Activated CD8-positive, alpha-beta T cell treated with anti-CD3 and anti-CD28 coated beads for 36 hours (primary cell): ENCODE data around the gene OFD1. TPM values are rescaled to one million over a fixed set of nuclear protein-coding genes. Genes with fewer than 3 reads are reported as not detected.

Experiments
- ATAC-seq: fragments of 200-7000 bp; cut with Tn5 transposase; one replicate; pipeline ENCODE4 v1.10.0; 2021; ENCODE audit warnings: mild to moderate bottlenecking, moderate library complexity
- CTCF ChIA-PET: fragments of 350-600 bp; sonication (Branson Sonifier 250); formaldehyde crosslinking; loops from one replicate; lab custom pipeline; 2021; ENCODE audit warnings: antibody characterized with exemption; lab: Charles Lee
- POLR2A ChIA-PET: fragments of 350-600 bp; sonication (Branson Sonifier 250); formaldehyde crosslinking; loops from one replicate; lab custom pipeline; 2021; ENCODE audit warnings: antibody characterized with exemption; lab: Charles Lee
- DNase-seq: peaks from one replicate; pipeline ENCODE4 v3.0.0-alpha.2; 2020
- H3K27ac Mint-ChIP-seq: one replicate; pipeline ENCODE4 v1.8.0; 2021; ENCODE audit warnings: mild to moderate bottlenecking, mixed read lengths
- H3K27me3 Mint-ChIP-seq: one replicate; pipeline ENCODE4 v1.8.0; 2021; ENCODE audit warnings: mixed read lengths
- H3K36me3 Mint-ChIP-seq: one replicate; pipeline ENCODE4 v1.8.0; 2021; ENCODE audit warnings: low read depth, mixed read lengths
- H3K4me1 Mint-ChIP-seq: one replicate; pipeline ENCODE4 v1.8.0; 2021; ENCODE audit warnings: low read depth, mixed read lengths
- H3K4me3 Mint-ChIP-seq: one replicate; pipeline ENCODE4 v1.8.0; 2021; ENCODE audit warnings: mild to moderate bottlenecking, moderate library complexity, mixed read lengths
- H3K9me3 Mint-ChIP-seq: one replicate; pipeline ENCODE4 v1.8.0; 2021; ENCODE audit warnings: mixed read lengths
- CTCF ChIP-seq: fragments of 200-600 bp; IDR thresholded peaks from one replicate; pipeline ENCODE4 v1.8.0; 2022; ENCODE audit warnings: antibody characterized with exemption, mild to moderate bottlenecking
- intact Hi-C: fragments of 100-400 bp; cut with micrococcal nuclease; formaldehyde crosslinking; loops from one replicate; pipeline ENCODE4 v1.10.0; 2022
- total RNA-seq, 2 experiments: library from RNA; stranded (reverse); gene quantifications; one replicate each; pipeline ENCODE4 v1.2.3, GENCODE V29; 2021

OFD1 gene
- total RNA-seq, 2 experiments from 2014 or later = 32.4 to 34.5 TPM

GRCh38 chrX:13752646-13753045 lies 18.1 kb downstream of the OFD1 start:
- peak overlapping the region; percentile 62 for H3K27ac Mint-ChIP-seq
- POLR2A ChIA-PET = interaction anchor here (0.9 kb wide), 1 partner anchor 277 kb away, joined by 3 read pairs; the partner anchor contains the start of gene GEMIN8

GRCh38 chrX:13754765-13755164 lies 20.2 kb downstream of the OFD1 start:
- no peak overlapping the region for H3K4me3 Mint-ChIP-seq
- H3K27ac Mint-ChIP-seq = peak overlapping the region; percentile 38
- CTCF ChIA-PET = interaction anchor here (1.4 kb wide), 1 partner anchor 8 kb away, joined by 3 read pairs; no protein-coding TSS in a partner anchor
- no peak for TF ChIP-seq CTCF
- H3K9me3 Mint-ChIP-seq = no peaks in the 10 kb centered on the region
- no peaks in the 10 kb centered on the region for H3K27me3 Mint-ChIP-seq
- POLR2A ChIA-PET = interaction anchor here (1.2 kb wide), 1 partner anchor 102 kb away, joined by 5 read pairs; the partner anchor contains the start of gene TCEANC
- intact Hi-C loops = loop anchor here (5.0 to 10.0 kb wide), 2 partner anchors 250 to 278 kb away; no protein-coding TSS in a partner anchor
- H3K4me1 Mint-ChIP-seq = peaks cover 32% of the 10 kb centered on the region
- DNase-seq = no peak
- peaks cover 21% of the 10 kb centered on the region for H3K36me3 Mint-ChIP-seq
- ATAC-seq = no peak

More at GRCh38 chrX:13752646-13753045, 18.1 kb downstream of the OFD1 start:
- DNase-seq (no peak), ATAC-seq (no peak)
- no peak overlapping the region for H3K4me3 Mint-ChIP-seq
- CTCF ChIA-PET = interaction anchor here (1.1 kb wide), 1 partner anchor 246 kb away, joined by 3 read pairs; no protein-coding TSS in a partner anchor
- no peak for TF ChIP-seq CTCF
- intact Hi-C loops = loop anchor here (5.0 to 10.0 kb wide), 2 partner anchors 248 to 280 kb away; no protein-coding TSS in a partner anchor
- no peaks in the 10 kb centered on the region for H3K9me3 Mint-ChIP-seq
- H3K4me1 Mint-ChIP-seq = peaks cover 36% of the 10 kb centered on the region
- peaks cover 18% of the 10 kb centered on the region for H3K36me3 Mint-ChIP-seq
- no peaks in the 10 kb centered on the region for H3K27me3 Mint-ChIP-seq

DNA sequence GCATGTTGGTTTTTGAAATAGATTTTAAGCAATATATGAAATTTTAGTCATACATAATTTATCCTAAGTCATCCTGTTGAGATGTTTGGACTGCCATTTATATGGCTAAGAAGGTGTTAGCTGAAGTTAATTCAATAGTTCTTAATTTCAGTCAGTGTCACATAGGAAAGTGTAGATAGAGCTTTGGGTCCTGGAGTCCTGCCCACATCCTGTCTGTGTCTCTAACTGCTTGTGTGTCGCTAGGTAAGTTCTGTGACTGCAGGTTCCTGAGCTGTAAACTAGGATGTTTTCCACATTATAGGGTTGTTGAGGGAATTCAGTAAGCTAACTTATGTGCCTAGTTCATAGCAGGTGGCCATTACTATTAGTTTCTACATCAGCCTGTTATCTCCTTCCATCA lies 20.7 kb downstream of the OFD1 start:
- CTCF ChIA-PET = interaction anchor here (1.4 kb wide), 1 partner anchor 9 kb away, joined by 3 read pairs; no protein-coding TSS in a partner anchor
- H3K9me3 Mint-ChIP-seq = no peaks in the 10 kb centered on the region
- H3K27ac Mint-ChIP-seq = peak overlapping the region; percentile 38
- no peaks in the 10 kb centered on the region for H3K27me3 Mint-ChIP-seq
- ATAC-seq (peak; percentile 56), DNase-seq (peak; percentile 22)
- H3K36me3 Mint-ChIP-seq = peaks cover 21% of the 10 kb centered on the region
- POLR2A ChIA-PET = interaction anchor here (1.2 kb wide), 1 partner anchor 102 kb away, joined by 5 read pairs; the partner anchor contains the start of gene TCEANC
- H3K4me3 Mint-ChIP-seq = no peak overlapping the region
- H3K4me1 Mint-ChIP-seq = peaks cover 27% of the 10 kb centered on the region
- intact Hi-C loops = loop anchor here (10.0 kb wide), 1 partner anchor 250 kb away; no protein-coding TSS in a partner anchor
- no peak for TF ChIP-seq CTCF

DNA sequence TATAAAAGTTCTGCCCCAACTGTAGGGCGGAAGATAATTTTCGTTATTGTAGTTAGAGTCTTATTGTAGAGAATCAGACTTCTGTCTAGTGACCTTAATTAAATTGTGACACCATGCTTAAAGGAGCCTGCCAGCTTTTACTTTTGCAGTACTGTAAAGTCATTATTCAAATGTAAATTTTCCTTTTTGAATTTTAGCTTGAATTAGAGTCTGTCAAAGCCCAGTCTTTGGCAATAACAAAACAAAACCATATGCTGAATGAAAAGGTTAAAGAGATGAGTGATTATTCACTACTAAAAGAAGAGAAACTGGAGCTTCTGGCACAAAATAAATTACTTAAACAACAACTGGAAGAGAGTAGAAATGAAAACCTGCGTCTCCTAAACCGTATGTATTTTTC lies 21.8 kb downstream of the OFD1 start:
- ChIA-PET POLR2A (no interaction called here), CTCF (no interaction called here)
- Mint-ChIP-seq H3K36me3 (peaks cover 25% of the 10 kb centered on the region), H3K4me1 (peaks cover 21% of the 10 kb centered on the region), H3K27ac (no peak overlapping the region), H3K27me3 (no peaks in the 10 kb centered on the region), H3K9me3 (no peaks in the 10 kb centered on the region), H3K4me3 (no peak overlapping the region)
- DNase-seq = no peak
- intact Hi-C loops = loop anchor here (10.0 kb wide), 1 partner anchor 252 kb away; no protein-coding TSS in a partner anchor
- TF ChIP-seq CTCF = no peak
- no peak for ATAC-seq

- intact Hi-C loops = loop anchor here (10.0 kb wide), 1 partner anchor 254 kb away; no protein-coding TSS in a partner anchor
- ChIA-PET POLR2A (no interaction called here), CTCF (no interaction called here)
- DNase-seq (no peak), ATAC-seq (no peak)
- Mint-ChIP-seq H3K9me3 (no peaks in the 10 kb centered on the region), H3K27me3 (no peaks in the 10 kb centered on the region), H3K4me1 (peaks cover 12% of the 10 kb centered on the region), H3K27ac (peak overlapping the region; percentile 8), H3K4me3 (no peak overlapping the region), H3K36me3 (peaks cover 20% of the 10 kb centered on the region)
- TF ChIP-seq CTCF = no peak
Measured at GRCh38 chrX:13759152-13759718, 24.7 kb downstream of the OFD1 start.
